Breast epithelium (tissue), 4 donors: ENCODE results near the gene SNRNP200. TPM values are rescaled to one million over a fixed set of nuclear protein-coding genes. Genes with fewer than 3 reads are reported as not detected.

Experiments
- DNase-seq, 2 donors: peaks; one replicate each; pipeline ENCODE4 v3.0.0-alpha.2; 2019; ENCODE audit warnings: low spot score in 2 of 2
- H3K27ac ChIP-seq, 2 donors: fragments of 200-600 bp; sonication (generic) in 1 of 2; one replicate each; pipeline ENCODE4 v1.5.1; 2016 to 2019; ENCODE audit warnings: mild to moderate bottlenecking in 1 of 2
- H3K27me3 ChIP-seq, 2 donors: fragments of 200-600 bp; sonication (generic) in 1 of 2; one replicate each; pipeline versions ENCODE4 v1.5.1 to v1.6.0; 2017 to 2019; ENCODE audit warnings: control low read depth in 1 of 2, mild to moderate bottlenecking in 1 of 2
- H3K36me3 ChIP-seq: fragments of 200-600 bp; one replicate; pipeline ENCODE4 v1.5.1; 2019
- H3K4me1 ChIP-seq, 2 donors: fragments of 200-600 bp; sonication (generic); one replicate each; pipeline ENCODE4 v1.5.1; 2016 to 2019; ENCODE audit warnings: control low read depth in 1 of 2
- H3K4me3 ChIP-seq, 3 donors: fragments of 200-600 bp; sonication (generic); 1 replicate in 2 of 3; 2 replicates in 1 of 3; pipeline ENCODE4 v1.5.1; 2016 to 2019; ENCODE audit warnings: mild to moderate bottlenecking in 3 of 3, moderate library complexity in 2 of 3
- H3K9me3 ChIP-seq, 2 donors: fragments of 200-600 bp; sonication (generic) in 1 of 2; one replicate each; pipeline ENCODE4 v1.5.1; 2016 to 2019; ENCODE audit warnings: control low read depth in 1 of 2
- CTCF ChIP-seq, 3 donors: fragments of 450-650 bp; IDR thresholded peaks; one replicate each; pipeline ENCODE4 v1.5.1; 2016 to 2017; ENCODE audit warnings: antibody characterized with exemption in 3 of 3, mild to moderate bottlenecking in 3 of 3, moderate library complexity in 3 of 3
- POLR2A ChIP-seq: fragments of 450-650 bp; IDR thresholded peaks from one replicate; pipeline ENCODE4 v1.6.1; 2016; ENCODE audit warnings: antibody characterized with exemption, mild to moderate bottlenecking, moderate library complexity
- POLR2AphosphoS5 ChIP-seq, 3 donors: sonication (generic); formaldehyde crosslinking; IDR thresholded peaks; one replicate each; pipeline ENCODE4 v1.6.1; 2017; ENCODE audit warnings: antibody characterized with exemption in 3 of 3
- intact Hi-C: fragments of 100-400 bp; cut with DNase I; formaldehyde crosslinking; loops from one replicate; pipeline ENCODE4 v1.15.1; 2023; ENCODE audit warnings: low total_unique reads
- total RNA-seq, 3 donors: library from RNA; depleted of rRNA; stranded (reverse); fragments of >200 nt; gene quantifications; one replicate each; pipeline ENCODE4 v1.1.0, GENCODE V29; 2016

SNRNP200 gene
- total RNA-seq, 3 donors from 2014 or later: 99.4 to 111 (median 109) TPM

- no peak for TF ChIP-seq POLR2A
- TF ChIP-seq CTCF (IDR thresholded peaks at IDR 0.05): no peak
- no peak for TF ChIP-seq POLR2AphosphoS5 (IDR thresholded peaks at IDR 0.05)
- Histone ChIP-seq H3K4me3 (peak overlapping the region in 2 of 3 donors; percentile 29 to 99), H3K27ac (peak overlapping the region in 1 of 2 donors; percentile 30), H3K9me3 (no peaks in the 10 kb centered on the region), H3K27me3 (no peaks in the 10 kb centered on the region), H3K4me1 (peaks cover 8 to 15% of the 10 kb centered on the region in 2 donors), H3K36me3 (no peaks in the 10 kb centered on the region)
- intact Hi-C loops: no loop called here
- DNase-seq: no peak
Measured at GRCh38 chr2:96267159-96267971, 38.0 kb downstream of the SNRNP200 start.

GRCh38 chr2:96265840-96266679 lies 39.3 kb downstream of the SNRNP200 start, which contains the start of the genes CIAO1 and TMEM127:
TSS of gene CIAO1 (plus strand) at chr2:96266225. CDS start at chr2:96266351, 126 bp downstream.
TSS of gene TMEM127 (minus strand) at chr2:96265997. CDS start at chr2:96265381, 616 bp downstream.
- Histone ChIP-seq H3K4me1 (peaks cover 8 to 16% of the 10 kb centered on the region in 2 donors), H3K27me3 (no peaks in the 10 kb centered on the region), H3K27ac (peak within 1 kb of the TSS; percentile 91 to 95), H3K4me3 (peak within 1 kb of the TSS; percentile 93 to 99 (median 97)), H3K36me3 (no peaks in the 10 kb centered on the region), H3K9me3 (no peaks in the 10 kb centered on the region)
- TF ChIP-seq CTCF (IDR thresholded peaks at IDR 0.05): peak in 2 of 3 donors; percentile 47 to 51
- TF ChIP-seq POLR2AphosphoS5 (IDR thresholded peaks at IDR 0.05): peak; percentile 87 to 92 (median 91)
- TF ChIP-seq POLR2A: peak; percentile 82
- intact Hi-C loops: no loop called here
- peak; percentile 98 for DNase-seq

GRCh38 chr2:96265349-96265839 lies 40.0 kb downstream of the SNRNP200 start:
- Histone ChIP-seq H3K27ac (peak overlapping the region; percentile 91 to 95), H3K4me3 (peak overlapping the region; percentile 93 to 99 (median 97)), H3K27me3 (no peaks in the 10 kb centered on the region), H3K4me1 (peaks cover 8 to 22% of the 10 kb centered on the region in 2 donors), H3K9me3 (no peaks in the 10 kb centered on the region), H3K36me3 (no peaks in the 10 kb centered on the region)
- intact Hi-C loops: no loop called here
- TF ChIP-seq CTCF (IDR thresholded peaks at IDR 0.05) (peak in 1 of 3 donors; percentile 7), POLR2A (no peak)
- peak in 1 of 2 donors; percentile 67 for DNase-seq

GRCh38 chr2:96264656-96265348 lies 40.5 kb downstream of the SNRNP200 start:
- no peak for DNase-seq
- Histone ChIP-seq H3K4me3 (peak overlapping the region; percentile 93 to 99 (median 97)), H3K36me3 (no peaks in the 10 kb centered on the region), H3K27ac (peak overlapping the region; percentile 91 to 95), H3K9me3 (no peaks in the 10 kb centered on the region), H3K27me3 (no peaks in the 10 kb centered on the region), H3K4me1 (peaks cover 11 to 27% of the 10 kb centered on the region in 2 donors)
- no peak for TF ChIP-seq CTCF (IDR thresholded peaks at IDR 0.05)
- TF ChIP-seq POLR2AphosphoS5 (IDR thresholded peaks at IDR 0.05): no peak
- TF ChIP-seq POLR2A: no peak
- intact Hi-C loops: no loop called here
